GM18526 (cell line): ENCODE measurements around the gene SCN3B.

ENCODE experiments used
- POLR2A ChIP-seq: IDR thresholded peaks from 3 replicates; pipeline ENCODE4 v1.6.1; 2011; ENCODE audit not compliant: insufficient read length; ENCODE audit errors: extremely low read depth

SCN3B gene

GRCh38 chr11:123588117-123588863 is 66.1 kb downstream of the SCN3B start:
- TF ChIP-seq POLR2A = no peak

- TF ChIP-seq POLR2A = no peak
Measured at GRCh38 chr11:123587559-123587958, 66.9 kb downstream of the SCN3B start.

- TF ChIP-seq POLR2A = no peak
Measured at GRCh38 chr11:123587044-123587443, 67.4 kb downstream of the SCN3B start.

GRCh38 chr11:123586568-123586967 is 67.9 kb downstream of the SCN3B start:
- no peak for TF ChIP-seq POLR2A

- no peak for TF ChIP-seq POLR2A
Measured at GRCh38 chr11:123585706-123586105, 68.7 kb downstream of the SCN3B start.

GRCh38 chr11:123585206-123585605 is 69.2 kb downstream of the SCN3B start:
- TF ChIP-seq POLR2A = no peak

- TF ChIP-seq POLR2A = no peak
Measured at GRCh38 chr11:123584737-123585136, 69.7 kb downstream of the SCN3B start.

- TF ChIP-seq POLR2A = no peak
Measured at GRCh38 chr11:123584186-123584585, 70.2 kb downstream of the SCN3B start.

GRCh38 chr11:123582992-123583504 is 71.4 kb downstream of the SCN3B start:
- no peak for TF ChIP-seq POLR2A

GRCh38 chr11:123581651-123582399 is 72.6 kb downstream of the SCN3B start:
- TF ChIP-seq POLR2A = no peak

GRCh38 chr11:123580557-123581275 is 73.7 kb downstream of the SCN3B start:
- no peak for TF ChIP-seq POLR2A

- no peak for TF ChIP-seq POLR2A
Measured at GRCh38 chr11:123580137-123580536, 74.3 kb downstream of the SCN3B start.

- TF ChIP-seq POLR2A = no peak
Measured at GRCh38 chr11:123579482-123579812, 75.0 kb downstream of the SCN3B start.
